ENCODE measurements around the gene MYRIP. TPM values are rescaled to one million over a fixed set of nuclear protein-coding genes. Genes with fewer than 3 reads are reported as not detected.
"Not testable (repeated sequence)": the region's sequence is repeated elsewhere in the genome, so short reads cannot be mapped to it uniquely, and the experiment has no call there.

MYRIP gene
- total RNA-seq, 2 donors from 2014 or later = 6.3 to 8.7 TPM

- H3K27me3 ChIP-seq = peaks cover 12% of the 10 kb centered on the region
- H3K9ac ChIP-seq (ENCODE audit: low read depth in 2 of 2, low read length in 2 of 2) = no peak overlapping the region
- H3K4me3 ChIP-seq = no peak overlapping the region
- peak; percentile 32 for TF ChIP-seq CTCF (IDR thresholded peaks at IDR 0.05)
- H3K36me3 ChIP-seq = no peaks in the 10 kb centered on the region
- H3K27ac ChIP-seq = no peak overlapping the region
- DNase-seq = peak; percentile 40
- no peaks in the 10 kb centered on the region for H3K9me3 ChIP-seq
- intact Hi-C loops (cut with DNase I) = loop anchor here (5.0 kb wide), 1 partner anchor 365 kb away; no protein-coding TSS in a partner anchor
- H3K4me1 ChIP-seq = no peaks in the 10 kb centered on the region
These were observed 3.1 kb downstream of the MYRIP start for GRCh38 chr3:39812537-39812936.

- DNase-seq = no peak
- intact Hi-C loops (cut with DNase I) = loop anchor here (5.0 kb wide), 1 partner anchor 363 kb away; no protein-coding TSS in a partner anchor
- H3K27ac ChIP-seq = no peak overlapping the region
These were observed 4.6 kb downstream of the MYRIP start for GRCh38 chr3:39814007-39814406.

GRCh38 chr3:39819899-39820298, 10.5 kb downstream of the MYRIP start:
- Histone ChIP-seq H3K36me3 (no peaks in the 10 kb centered on the region), H3K4me3 (no peak overlapping the region), H3K27me3 (no peaks in the 10 kb centered on the region), H3K27ac (no peak overlapping the region), H3K9me3 (no peaks in the 10 kb centered on the region), H3K9ac (ENCODE audit: low read depth in 2 of 2, low read length in 2 of 2) (no peak overlapping the region), H3K4me1 (no peaks in the 10 kb centered on the region)
- intact Hi-C loops (cut with DNase I) = no loop called here
- no peak for DNase-seq
- no peak for TF ChIP-seq CTCF (IDR thresholded peaks at IDR 0.05)

More at GRCh38 chr3:39814007-39814406, 4.6 kb downstream of the MYRIP start:
- TF ChIP-seq CTCF (IDR thresholded peaks at IDR 0.05) = no peak
- no peak overlapping the region for H3K4me3 ChIP-seq
- H3K9ac ChIP-seq (ENCODE audit: low read depth in 2 of 2, low read length in 2 of 2) = no peak overlapping the region
- H3K36me3 ChIP-seq = no peaks in the 10 kb centered on the region
- no peaks in the 10 kb centered on the region for H3K4me1 ChIP-seq
- peaks cover 12% of the 10 kb centered on the region for H3K27me3 ChIP-seq
- no peaks in the 10 kb centered on the region for H3K9me3 ChIP-seq

GRCh38 chr3:39833764-39834163, 24.4 kb downstream of the MYRIP start:
- H3K27ac ChIP-seq; intact Hi-C loops (cut with DNase I); H3K36me3 ChIP-seq; H3K9ac ChIP-seq (ENCODE audit: low read depth in 2 of 2, low read length in 2 of 2); H3K4me1 ChIP-seq; H3K9me3 ChIP-seq; H3K27me3 ChIP-seq; DNase-seq; H3K4me3 ChIP-seq: not testable (repeated sequence)

- no peak for TF ChIP-seq CTCF (IDR thresholded peaks at IDR 0.05)
- H3K9me3 ChIP-seq = no peaks in the 10 kb centered on the region
- no peak overlapping the region for H3K9ac ChIP-seq (ENCODE audit: low read depth in 2 of 2, low read length in 2 of 2)
- H3K36me3 ChIP-seq = no peaks in the 10 kb centered on the region
- intact Hi-C loops (cut with DNase I) = no loop called here
- H3K27ac ChIP-seq = no peak overlapping the region
- no peaks in the 10 kb centered on the region for H3K4me1 ChIP-seq
- no peak overlapping the region for H3K4me3 ChIP-seq
- H3K27me3 ChIP-seq = no peaks in the 10 kb centered on the region
- no peak for DNase-seq
These were observed 30.1 kb downstream of the MYRIP start for GRCh38 chr3:39839484-39839883.

GRCh38 chr3:39843440-39843839, 34.0 kb downstream of the MYRIP start:
- Histone ChIP-seq H3K27me3 (no peaks in the 10 kb centered on the region), H3K9me3 (no peaks in the 10 kb centered on the region), H3K4me3 (no peak overlapping the region), H3K4me1 (no peaks in the 10 kb centered on the region), H3K36me3 (no peaks in the 10 kb centered on the region), H3K27ac (no peak overlapping the region), H3K9ac (ENCODE audit: low read depth in 2 of 2, low read length in 2 of 2) (no peak overlapping the region)
- intact Hi-C loops (cut with DNase I) = no loop called here
- DNase-seq = no peak
- TF ChIP-seq CTCF (IDR thresholded peaks at IDR 0.05) = no peak
